ENCODE measurements around the gene GTF3C1.

GTF3C1 gene, protein sequence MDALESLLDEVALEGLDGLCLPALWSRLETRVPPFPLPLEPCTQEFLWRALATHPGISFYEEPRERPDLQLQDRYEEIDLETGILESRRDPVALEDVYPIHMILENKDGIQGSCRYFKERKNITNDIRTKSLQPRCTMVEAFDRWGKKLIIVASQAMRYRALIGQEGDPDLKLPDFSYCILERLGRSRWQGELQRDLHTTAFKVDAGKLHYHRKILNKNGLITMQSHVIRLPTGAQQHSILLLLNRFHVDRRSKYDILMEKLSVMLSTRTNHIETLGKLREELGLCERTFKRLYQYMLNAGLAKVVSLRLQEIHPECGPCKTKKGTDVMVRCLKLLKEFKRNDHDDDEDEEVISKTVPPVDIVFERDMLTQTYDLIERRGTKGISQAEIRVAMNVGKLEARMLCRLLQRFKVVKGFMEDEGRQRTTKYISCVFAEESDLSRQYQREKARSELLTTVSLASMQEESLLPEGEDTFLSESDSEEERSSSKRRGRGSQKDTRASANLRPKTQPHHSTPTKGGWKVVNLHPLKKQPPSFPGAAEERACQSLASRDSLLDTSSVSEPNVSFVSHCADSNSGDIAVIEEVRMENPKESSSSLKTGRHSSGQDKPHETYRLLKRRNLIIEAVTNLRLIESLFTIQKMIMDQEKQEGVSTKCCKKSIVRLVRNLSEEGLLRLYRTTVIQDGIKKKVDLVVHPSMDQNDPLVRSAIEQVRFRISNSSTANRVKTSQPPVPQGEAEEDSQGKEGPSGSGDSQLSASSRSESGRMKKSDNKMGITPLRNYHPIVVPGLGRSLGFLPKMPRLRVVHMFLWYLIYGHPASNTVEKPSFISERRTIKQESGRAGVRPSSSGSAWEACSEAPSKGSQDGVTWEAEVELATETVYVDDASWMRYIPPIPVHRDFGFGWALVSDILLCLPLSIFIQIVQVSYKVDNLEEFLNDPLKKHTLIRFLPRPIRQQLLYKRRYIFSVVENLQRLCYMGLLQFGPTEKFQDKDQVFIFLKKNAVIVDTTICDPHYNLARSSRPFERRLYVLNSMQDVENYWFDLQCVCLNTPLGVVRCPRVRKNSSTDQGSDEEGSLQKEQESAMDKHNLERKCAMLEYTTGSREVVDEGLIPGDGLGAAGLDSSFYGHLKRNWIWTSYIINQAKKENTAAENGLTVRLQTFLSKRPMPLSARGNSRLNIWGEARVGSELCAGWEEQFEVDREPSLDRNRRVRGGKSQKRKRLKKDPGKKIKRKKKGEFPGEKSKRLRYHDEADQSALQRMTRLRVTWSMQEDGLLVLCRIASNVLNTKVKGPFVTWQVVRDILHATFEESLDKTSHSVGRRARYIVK (N-terminal part only)

DNA sequence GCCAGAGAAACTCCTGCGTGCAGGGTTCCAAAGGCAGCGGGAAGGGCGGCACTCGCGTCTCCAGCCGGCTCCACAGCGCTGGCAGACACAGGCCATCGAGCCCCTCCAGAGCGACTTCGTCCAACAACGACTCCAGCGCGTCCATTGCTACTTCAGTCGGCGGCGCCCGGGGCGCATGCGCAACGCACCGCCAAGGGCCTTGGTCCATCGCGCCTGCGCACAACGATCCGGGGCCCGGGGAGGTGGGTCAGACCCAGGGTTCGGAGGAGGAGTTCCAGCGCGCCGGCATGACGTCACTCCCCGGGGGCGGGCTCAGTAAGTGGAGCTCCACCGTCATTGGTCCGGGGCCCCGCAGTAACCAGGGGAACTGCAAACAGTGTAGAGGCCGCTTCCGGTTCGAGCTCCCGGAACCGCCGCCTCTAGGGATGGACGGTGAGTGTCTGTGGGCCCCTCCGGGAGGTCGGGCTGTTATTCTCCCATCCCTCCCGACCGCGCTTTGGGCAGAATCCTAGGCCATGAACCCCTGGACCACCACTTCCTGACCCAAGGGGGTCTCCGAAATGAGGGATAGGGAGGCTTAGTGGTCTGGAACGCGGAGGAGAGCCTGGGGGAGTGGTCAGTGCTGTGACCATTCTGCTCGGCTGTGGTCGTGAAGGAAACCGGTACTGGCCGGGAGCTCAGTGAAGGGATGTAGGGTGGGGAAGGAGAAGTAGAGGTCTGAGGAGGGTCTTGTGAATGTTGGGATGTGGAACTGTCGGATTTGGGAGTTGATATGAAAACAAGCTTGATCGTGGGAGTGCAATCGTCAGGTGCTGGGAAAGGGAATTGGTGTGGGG lies at the start of gene GTF3C1, which contains the start of gene KATNIP:
Gene GTF3C1 (minus strand): TSS at position 168 of the 836 bp plus-strand sequence. CDS start 23 bp downstream, at position 145.
Gene KATNIP (plus strand): TSS at position 399 of the 836 bp plus-strand sequence. CDS start 27 bp downstream, at position 426.
- H3K9me3 Mint-ChIP-seq, result no peaks in the 10 kb centered on the region
- H3K4me1 Mint-ChIP-seq, result peaks cover 43% of the 10 kb centered on the region
- peak; percentile 100 for ATAC-seq
- H3K27ac Mint-ChIP-seq, result peak within 1 kb of the TSS; percentile 95
- peaks cover 12% of the 10 kb centered on the region for H3K36me3 Mint-ChIP-seq
- peak within 1 kb of the TSS; percentile 91 for H3K4me3 Mint-ChIP-seq
- no peaks in the 10 kb centered on the region for H3K27me3 Mint-ChIP-seq

DNA sequence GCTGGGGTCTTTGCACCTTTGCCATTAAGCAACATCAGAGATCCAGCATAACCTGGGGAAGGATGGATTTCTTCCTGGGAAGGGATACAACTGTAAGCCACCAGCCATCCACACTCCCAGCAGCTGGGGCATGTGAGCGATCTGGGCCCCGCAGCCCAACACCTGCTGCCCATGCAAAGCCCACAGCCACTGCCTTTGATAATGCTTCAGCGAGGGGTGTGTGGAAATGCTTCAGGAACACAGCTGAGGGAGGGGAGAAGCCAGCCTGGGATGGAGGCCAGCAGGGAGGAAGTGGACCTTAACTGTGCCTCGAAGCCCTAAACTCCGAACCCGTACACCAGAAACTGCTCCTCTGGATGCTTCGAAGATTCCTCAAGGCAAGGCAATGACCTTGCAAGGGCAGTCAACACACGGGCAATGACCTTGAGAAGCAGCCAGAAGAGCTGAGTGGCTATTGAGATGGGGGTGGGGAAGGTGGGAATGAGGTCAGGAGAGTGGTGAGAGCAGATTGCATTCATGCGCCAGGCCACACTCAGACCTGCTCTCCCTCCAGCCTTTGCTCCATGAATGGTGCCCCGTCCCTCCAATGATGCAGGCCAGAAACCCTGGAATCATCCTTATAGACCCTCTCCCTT lies 49.3 kb upstream of the GTF3C1 start:
- Mint-ChIP-seq H3K4me1 (no peaks in the 10 kb centered on the region), H3K27me3 (no peaks in the 10 kb centered on the region), H3K9me3 (no peaks in the 10 kb centered on the region), H3K4me3 (no peak overlapping the region), H3K27ac (no peak overlapping the region), H3K36me3 (peaks cover 7% of the 10 kb centered on the region)
- ATAC-seq, result no peak

DNA sequence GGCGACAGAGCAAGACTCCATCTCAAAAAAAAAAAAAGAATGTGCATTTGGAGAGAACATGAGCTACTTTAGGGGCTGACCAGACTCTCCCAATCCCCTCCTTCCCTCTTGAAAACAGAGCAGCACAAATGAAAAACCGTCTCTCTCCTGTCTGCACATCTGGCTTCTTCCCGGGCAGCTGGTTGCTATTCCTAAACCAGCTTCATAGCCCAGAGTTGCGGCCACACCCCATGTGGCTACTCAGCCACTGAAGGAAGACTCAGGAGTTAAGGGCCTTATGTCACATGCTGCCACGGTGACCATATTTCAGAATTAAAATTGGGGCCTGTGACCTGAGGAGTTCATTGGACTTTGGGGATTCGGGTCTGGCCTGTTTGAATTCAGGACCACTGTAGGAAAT lies 48.5 kb upstream of the GTF3C1 start:
- H3K9me3 Mint-ChIP-seq, result no peaks in the 10 kb centered on the region
- peaks cover 7% of the 10 kb centered on the region for H3K36me3 Mint-ChIP-seq
- H3K4me3 Mint-ChIP-seq, result no peak overlapping the region
- ATAC-seq, result no peak
- no peaks in the 10 kb centered on the region for H3K27me3 Mint-ChIP-seq
- no peaks in the 10 kb centered on the region for H3K4me1 Mint-ChIP-seq
- no peak overlapping the region for H3K27ac Mint-ChIP-seq

DNA sequence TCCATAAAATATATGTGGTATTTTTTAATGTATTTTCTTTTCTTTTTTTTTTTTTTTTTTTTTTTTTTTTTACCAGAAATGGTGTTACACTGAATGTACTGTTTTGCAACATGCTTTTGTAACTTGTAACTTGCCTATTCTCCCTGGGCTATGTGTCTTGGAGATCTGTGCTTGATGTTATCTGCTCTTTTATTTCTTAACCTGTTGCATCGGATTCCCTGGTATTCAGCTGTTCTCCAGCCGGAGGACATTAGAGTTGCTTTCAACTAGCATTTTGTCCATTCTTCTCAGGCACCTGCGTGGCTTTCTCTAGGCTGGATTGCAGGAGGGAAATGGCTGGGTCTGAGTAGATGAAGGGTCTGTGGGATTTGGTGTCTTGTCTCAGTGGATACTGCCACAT lies 47.6 kb upstream of the GTF3C1 start:
- Mint-ChIP-seq H3K27me3 (no peaks in the 10 kb centered on the region), H3K4me3 (no peak overlapping the region), H3K36me3 (peaks cover 7% of the 10 kb centered on the region), H3K27ac (no peak overlapping the region), H3K4me1 (no peaks in the 10 kb centered on the region), H3K9me3 (no peaks in the 10 kb centered on the region)
- no peak for ATAC-seq

DNA sequence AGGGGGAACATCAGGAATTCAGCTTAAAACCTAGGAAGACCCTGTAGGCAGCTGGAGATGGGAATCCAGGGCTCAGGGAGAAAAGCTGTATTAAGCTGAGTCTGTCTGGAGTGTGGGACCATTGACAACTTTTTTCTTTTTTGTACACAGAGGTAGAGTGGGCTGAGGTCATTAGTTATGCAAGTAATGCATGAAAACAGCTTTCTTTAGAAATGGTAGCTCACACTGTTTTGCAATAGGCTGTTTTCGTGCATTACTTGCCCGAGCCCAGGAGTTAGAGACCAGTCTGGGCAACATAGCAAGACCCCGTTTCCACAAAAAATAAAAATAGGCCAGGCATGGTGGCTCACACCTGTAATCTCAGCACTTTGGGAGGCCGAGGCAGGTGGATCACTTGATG lies 46.7 kb upstream of the GTF3C1 start:
- Mint-ChIP-seq H3K4me1 (no peaks in the 10 kb centered on the region), H3K27ac (no peak overlapping the region), H3K9me3 (no peaks in the 10 kb centered on the region), H3K27me3 (no peaks in the 10 kb centered on the region), H3K36me3 (peaks cover 13% of the 10 kb centered on the region), H3K4me3 (no peak overlapping the region)
- no peak for ATAC-seq

DNA sequence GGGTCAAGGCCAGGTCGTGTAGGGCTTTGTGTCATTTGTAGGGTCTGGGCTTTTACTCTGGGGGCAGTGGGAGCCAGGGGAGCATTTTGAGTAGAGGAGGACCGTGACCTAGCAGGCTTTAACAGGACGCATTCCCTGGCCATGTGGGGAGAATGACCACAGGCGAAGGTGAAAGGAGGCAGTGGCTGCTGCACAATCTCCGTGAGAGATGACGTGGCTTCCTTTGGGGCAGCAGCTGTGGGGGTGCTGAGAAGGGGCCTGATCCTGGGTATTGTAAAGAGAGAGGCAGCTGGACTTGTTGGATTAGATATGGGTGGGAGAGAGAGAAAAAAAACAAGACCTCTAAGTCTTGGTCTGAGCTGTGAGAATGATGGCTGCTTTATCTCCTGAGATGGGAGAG lies 46.3 kb upstream of the GTF3C1 start:
- Mint-ChIP-seq H3K36me3 (peaks cover 18% of the 10 kb centered on the region), H3K9me3 (no peaks in the 10 kb centered on the region), H3K27ac (no peak overlapping the region), H3K4me1 (no peaks in the 10 kb centered on the region), H3K27me3 (no peaks in the 10 kb centered on the region), H3K4me3 (no peak overlapping the region)
- ATAC-seq, result no peak

DNA sequence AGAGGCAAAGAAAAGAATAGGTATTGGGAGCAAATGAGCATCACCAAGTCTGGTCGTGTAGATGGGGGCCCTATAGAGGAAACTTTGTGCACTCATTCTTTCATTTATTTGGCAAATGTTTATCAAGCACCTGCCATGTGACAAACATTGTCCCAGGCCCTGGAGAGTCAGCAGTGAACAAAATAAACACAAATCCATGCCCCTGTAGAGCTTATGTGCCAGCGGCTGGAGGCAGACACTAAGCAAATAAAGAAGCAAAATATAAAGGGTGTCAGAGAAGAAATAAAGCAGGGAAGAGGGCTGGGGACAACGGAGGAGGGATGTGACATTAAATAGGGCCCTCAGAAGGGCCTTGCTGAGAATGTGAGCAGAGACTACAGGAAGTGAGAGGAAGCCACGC lies 45.8 kb upstream of the GTF3C1 start:
- Mint-ChIP-seq H3K36me3 (peaks cover 23% of the 10 kb centered on the region), H3K4me1 (no peaks in the 10 kb centered on the region), H3K4me3 (no peak overlapping the region), H3K27ac (no peak overlapping the region), H3K9me3 (no peaks in the 10 kb centered on the region), H3K27me3 (no peaks in the 10 kb centered on the region)
- no peak for ATAC-seq

DNA sequence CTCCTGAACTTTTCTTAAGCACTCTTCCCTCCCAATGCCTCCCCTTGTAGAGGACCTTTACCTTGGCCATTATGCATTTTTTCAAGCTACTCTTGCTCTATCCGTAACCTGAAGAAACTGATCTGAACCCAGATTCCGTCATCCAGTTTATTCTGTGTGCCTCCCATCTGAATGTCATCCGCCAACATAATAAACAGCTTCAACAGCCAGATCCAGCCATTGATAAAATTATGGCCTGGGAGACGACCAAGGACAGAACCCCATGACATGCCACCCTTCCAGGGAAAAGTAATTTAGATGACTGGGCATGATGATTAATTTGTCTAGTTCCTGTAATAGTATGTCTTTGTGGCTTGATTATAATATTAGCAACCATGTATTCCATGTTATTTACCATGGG lies 42.1 kb upstream of the GTF3C1 start:
- Mint-ChIP-seq H3K27ac (no peak overlapping the region), H3K36me3 (peaks cover 44% of the 10 kb centered on the region), H3K27me3 (no peaks in the 10 kb centered on the region), H3K4me3 (no peak overlapping the region), H3K9me3 (no peaks in the 10 kb centered on the region), H3K4me1 (no peaks in the 10 kb centered on the region)
- ATAC-seq, result no peak

DNA sequence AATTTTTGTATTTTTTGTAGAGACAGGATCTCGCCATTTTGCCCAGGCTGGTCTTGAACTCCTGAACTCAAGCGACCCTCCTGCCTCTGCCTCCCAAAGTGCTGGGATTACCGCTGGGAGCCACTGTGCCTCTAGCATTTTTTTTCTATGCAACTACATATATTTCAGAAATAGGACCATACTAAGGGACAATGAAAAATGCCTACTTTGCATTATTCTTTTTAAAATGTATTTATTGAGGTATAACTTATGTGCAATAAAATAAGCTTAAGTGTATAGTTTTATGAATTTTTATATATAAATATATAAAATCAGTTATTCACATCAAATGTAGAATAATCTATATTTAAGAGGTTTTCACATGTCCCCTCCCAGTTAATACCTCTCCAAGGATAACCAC lies 38.3 kb upstream of the GTF3C1 start:
- Mint-ChIP-seq H3K4me1 (no peaks in the 10 kb centered on the region), H3K9me3 (peaks cover 8% of the 10 kb centered on the region), H3K27me3 (no peaks in the 10 kb centered on the region), H3K36me3 (peaks cover 72% of the 10 kb centered on the region), H3K27ac (no peak overlapping the region), H3K4me3 (no peak overlapping the region)
- no peak for ATAC-seq

DNA sequence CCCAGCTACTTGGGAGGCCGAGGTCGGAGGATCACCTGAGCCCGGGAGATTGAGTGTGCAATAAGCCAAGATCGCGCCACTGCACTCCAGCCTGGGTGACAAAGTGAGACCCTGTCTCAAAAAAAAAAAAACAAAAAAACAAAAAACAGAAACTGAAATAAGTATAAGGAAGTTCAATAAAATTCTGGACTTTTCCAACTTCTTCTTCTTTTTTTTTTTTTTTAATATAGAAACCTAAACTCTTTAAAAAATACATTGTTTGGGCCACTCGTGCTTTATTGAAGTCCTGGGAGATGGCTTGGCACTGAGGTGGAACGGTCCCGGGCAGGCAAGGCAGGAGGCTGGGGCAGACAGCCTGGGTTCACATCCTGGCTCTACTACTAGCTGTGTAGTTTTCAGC lies 37.0 kb upstream of the GTF3C1 start:
- no peak for ATAC-seq
- Mint-ChIP-seq H3K4me1 (no peaks in the 10 kb centered on the region), H3K9me3 (peaks cover 9% of the 10 kb centered on the region), H3K27ac (no peak overlapping the region), H3K27me3 (no peaks in the 10 kb centered on the region), H3K4me3 (no peak overlapping the region), H3K36me3 (peaks cover 82% of the 10 kb centered on the region)

DNA sequence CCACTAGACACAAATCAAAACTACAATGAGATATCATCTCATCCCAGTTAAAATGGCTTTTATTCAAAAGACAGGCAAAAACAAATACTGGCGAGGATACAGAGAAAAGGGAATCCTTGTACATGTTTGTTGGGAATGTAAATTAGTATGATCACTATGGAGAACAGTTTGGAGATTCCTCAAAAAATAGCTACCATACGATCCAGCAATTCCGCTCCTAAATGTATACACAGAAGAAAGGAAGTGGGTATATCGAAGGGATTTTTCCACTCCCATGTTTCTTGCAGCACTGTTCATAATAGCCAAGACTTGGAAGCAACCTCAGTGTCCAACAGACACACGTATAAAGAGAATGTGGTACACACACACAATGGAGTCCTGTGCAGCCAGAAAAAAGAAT lies 35.5 kb upstream of the GTF3C1 start:
- peaks cover 77% of the 10 kb centered on the region for H3K36me3 Mint-ChIP-seq
- peaks cover 9% of the 10 kb centered on the region for H3K9me3 Mint-ChIP-seq
- no peak overlapping the region for H3K4me3 Mint-ChIP-seq
- ATAC-seq, result no peak
- H3K27me3 Mint-ChIP-seq, result no peaks in the 10 kb centered on the region
- no peak overlapping the region for H3K27ac Mint-ChIP-seq
- no peaks in the 10 kb centered on the region for H3K4me1 Mint-ChIP-seq

DNA sequence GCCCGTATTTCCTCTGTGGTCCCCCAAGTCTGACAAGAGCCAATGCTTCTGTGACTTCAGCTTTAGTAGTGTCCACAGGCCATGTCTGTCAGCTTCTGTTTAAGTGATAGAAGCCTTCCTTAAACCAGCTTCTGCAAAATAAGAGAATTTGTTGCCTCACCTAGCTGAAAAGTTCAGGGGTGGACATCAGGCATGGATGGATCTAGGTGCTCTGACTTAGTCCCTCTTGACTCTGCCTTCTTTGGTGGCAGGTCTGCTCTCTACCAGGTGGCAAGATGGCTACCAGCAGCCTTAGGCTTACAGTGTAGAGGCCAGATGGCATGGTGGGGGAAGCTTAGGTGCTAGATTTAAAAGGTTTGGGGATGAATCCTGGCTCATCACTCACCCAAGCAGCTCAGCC lies 33.9 kb upstream of the GTF3C1 start:
- ATAC-seq, result no peak
- Mint-ChIP-seq H3K36me3 (peaks cover 77% of the 10 kb centered on the region), H3K4me3 (no peak overlapping the region), H3K27me3 (no peaks in the 10 kb centered on the region), H3K4me1 (no peaks in the 10 kb centered on the region), H3K27ac (no peak overlapping the region), H3K9me3 (peaks cover 9% of the 10 kb centered on the region)

DNA sequence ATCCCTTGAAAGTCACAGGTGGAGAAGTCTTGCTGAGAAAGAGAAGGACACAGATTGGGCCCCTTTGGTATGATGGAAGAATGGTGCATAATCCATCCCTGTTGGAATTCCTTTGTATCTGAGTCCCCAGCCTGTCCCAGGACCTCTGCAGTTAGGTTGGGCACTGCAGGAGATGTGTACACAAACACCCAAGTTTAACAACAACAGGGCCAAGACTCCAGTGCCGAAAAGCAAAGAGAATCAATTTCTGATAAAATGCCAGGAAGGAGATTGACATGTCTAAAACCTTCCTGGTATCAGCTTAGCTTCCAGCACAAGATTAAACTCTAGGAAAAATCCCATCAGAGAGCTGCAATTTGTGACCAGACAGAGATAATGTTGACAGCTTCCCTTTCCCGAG lies 33.2 kb upstream of the GTF3C1 start:
- H3K9me3 Mint-ChIP-seq, result peaks cover 9% of the 10 kb centered on the region
- no peak overlapping the region for H3K27ac Mint-ChIP-seq
- H3K4me1 Mint-ChIP-seq, result no peaks in the 10 kb centered on the region
- H3K27me3 Mint-ChIP-seq, result no peaks in the 10 kb centered on the region
- H3K36me3 Mint-ChIP-seq, result peaks cover 71% of the 10 kb centered on the region
- H3K4me3 Mint-ChIP-seq, result no peak overlapping the region
- no peak for ATAC-seq

Data from stimulated activated memory B cell treated with anti-CD40 and anti-IgM and Interleukin-4, amounts not matched to agents 10 μg/mL and 1 μg/mL and 100 μg/mL, for 72 hours (primary cell).